Panc1 (cell line): ENCODE measurements around the gene KIF1A. TPM values are rescaled to one million over a fixed set of nuclear protein-coding genes. Genes with fewer than 3 reads are reported as not detected.

ENCODE experiments used
- ATAC-seq: fragments of 200-7000 bp; cut with Tn5 transposase; 2 replicates; pipeline ENCODE4 v1.9.1; 2020; ENCODE audit warnings: mild to moderate bottlenecking, moderate library complexity
- BruUV-seq: library from RNA; stranded (reverse); fragments of 400-500 nt; replicated peaks from 2 replicates; lab custom pipeline; 2021; lab: Mats Ljungman, UMichigan
- CTCF ChIA-PET: fragments of 300-600 bp; sonication (Branson Sonifier 250); formaldehyde crosslinking; loops from one replicate; lab custom pipeline; 2022; ENCODE audit warnings: antibody characterized with exemption; lab: Charles Lee
- POLR2A ChIA-PET: fragments of 300-600 bp; sonication (Branson Sonifier 250); formaldehyde crosslinking; loops from one replicate; lab custom pipeline; 2022; ENCODE audit warnings: antibody characterized with exemption; lab: Charles Lee
- DNase-seq: peaks from one replicate; pipeline ENCODE4 v3.0.0-alpha.2; 2010; ENCODE audit warnings: low read depth, low spot score
- H3K27ac ChIP-seq: 2 replicates; pipeline ENCODE4 v1.5.1; 2011; ENCODE audit warnings: mild to moderate bottlenecking, low read length, inconsistent platforms
- H3K27me3 ChIP-seq: fragments of 200-500 bp; sonication (Bioruptor generic); 2 replicates; pipeline ENCODE4 v1.6.0; 2014; ENCODE audit warnings: low read length, inconsistent platforms; ENCODE audit not compliant: control insufficient read depth, insufficient read depth
- H3K36me3 ChIP-seq: fragments of 200-500 bp; sonication (Bioruptor generic); 2 replicates; pipeline ENCODE4 v1.5.1; 2014; ENCODE audit warnings: inconsistent platforms, mild to moderate bottlenecking, low read length, moderate library complexity; ENCODE audit not compliant: control insufficient read depth, insufficient read depth
- H3K4me1 ChIP-seq: 2 replicates; pipeline ENCODE4 v1.5.1; 2011; ENCODE audit warnings: inconsistent platforms, mild to moderate bottlenecking, low read length, moderate library complexity; ENCODE audit not compliant: control insufficient read depth, insufficient read depth
- H3K4me3 ChIP-seq, 2 experiments: 2 replicates each; pipeline ENCODE4 v1.5.1; 2011 to 2012; ENCODE audit warnings: low read depth in 2 of 2, low read length in 2 of 2, mild to moderate bottlenecking in 2 of 2, inconsistent platforms in 1 of 2, moderate library complexity in 1 of 2
- H3K9me3 ChIP-seq: fragments of 200-500 bp; sonication (Bioruptor generic); 2 replicates; pipeline ENCODE4 v1.5.1; 2014; ENCODE audit warnings: low read depth, mild to moderate bottlenecking, inconsistent platforms, low read length, moderate library complexity; ENCODE audit not compliant: control insufficient read depth, insufficient read depth
- CTCF ChIP-seq: fragments of 450-650 bp; IDR thresholded peaks from 2 replicates; pipeline ENCODE4 v1.5.1; 2017; ENCODE audit warnings: mild to moderate bottlenecking
- POLR2AphosphoS5 ChIP-seq: IDR thresholded peaks from 2 replicates; pipeline ENCODE4 v1.6.1; 2012; ENCODE audit warnings: mild to moderate bottlenecking, low read depth, low read length, moderate library complexity
- REST ChIP-seq, 2 experiments: IDR thresholded peaks; 2 replicates each; pipeline ENCODE4 v1.6.1; 2011 to 2012; ENCODE audit warnings: low read depth in 2 of 2, control low read depth in 1 of 2, low read length in 1 of 2, mild to moderate bottlenecking in 1 of 2, moderate library complexity in 1 of 2; ENCODE audit not compliant: insufficient read depth in 1 of 2
- SIN3A ChIP-seq: IDR thresholded peaks from 2 replicates; pipeline ENCODE4 v1.6.1; 2012; ENCODE audit warnings: low read depth, mild to moderate bottlenecking, low read length, moderate library complexity, borderline replicate concordance; ENCODE audit not compliant: insufficient read depth
- TCF7L2 ChIP-seq: IDR thresholded peaks from 2 replicates; pipeline ENCODE4 v1.6.1; 2011; ENCODE audit warnings: mild to moderate bottlenecking, low read depth, low read length, inconsistent platforms
- in situ Hi-C: cut with HindIII; loops from 2 replicates; pipeline ENCODE4 v1.10.0; 2016; ENCODE audit warnings: low sequenced_read_pairs, low pct_unique_long_range_greater_than_20kb
- intact Hi-C: fragments of 100-400 bp; cut with micrococcal nuclease; formaldehyde crosslinking; loops from one replicate; pipeline ENCODE4 v1.10.0; 2022; ENCODE audit not compliant: unreplicated experiment
- total RNA-seq: library from RNA; stranded (reverse); gene quantifications from one replicate; pipeline ENCODE4 v1.2.1, GENCODE V29; 2021; ENCODE audit not compliant: unreplicated experiment

KIF1A gene
- total RNA-seq, 1 experiment from 2014 or later, result 132 TPM

GRCh38 chr2:240861547-240861946 is 41.5 kb upstream of the KIF1A start:
- H3K4me1 ChIP-seq, result no peaks in the 10 kb centered on the region
- ChIA-PET POLR2A (no interaction called here), CTCF (interaction anchor here (0.6 kb wide), 1 partner anchor 217 kb away, joined by 3 read pairs; no protein-coding TSS in a partner anchor)
- no peak for DNase-seq
- H3K36me3 ChIP-seq, result no peaks in the 10 kb centered on the region
- no peak for ATAC-seq
- in situ Hi-C loops, result no loop called here
- H3K27me3 ChIP-seq, result no peaks in the 10 kb centered on the region; the same call in 1 of the 2 replicates
- BruUV-seq, result no TSS peak
- H3K4me3 ChIP-seq, result no peak overlapping the region
- H3K27ac ChIP-seq, result no peak overlapping the region
- intact Hi-C loops, result no loop called here
- TF ChIP-seq TCF7L2 (no peak), REST (IDR thresholded peaks at IDR 0.05; ENCODE audit: insufficient read depth in 1 of 2, low read depth in 2 of 2, low read length in 1 of 2) (no peak), POLR2AphosphoS5 (no peak), SIN3A (no peak), CTCF (no peak)
- no peaks in the 10 kb centered on the region for H3K9me3 ChIP-seq

- Histone ChIP-seq H3K9me3 (peaks cover 6% of the 10 kb centered on the region; the same call in 1 of the 2 replicates), H3K27ac (no peak overlapping the region), H3K4me1 (no peaks in the 10 kb centered on the region), H3K4me3 (no peak overlapping the region), H3K36me3 (no peaks in the 10 kb centered on the region), H3K27me3 (no peaks in the 10 kb centered on the region; the same call in 1 of the 2 replicates)
- POLR2A ChIA-PET, result interaction anchor here (0.5 kb wide), 1 partner anchor 290 kb away, joined by 3 read pairs; no protein-coding TSS in a partner anchor
- ATAC-seq, result no peak
- in situ Hi-C loops, result no loop called here
- no peak for TF ChIP-seq POLR2AphosphoS5
- no peak for TF ChIP-seq SIN3A
- DNase-seq, result no peak
- CTCF ChIA-PET, result no interaction called here
- intact Hi-C loops, result no loop called here
- no TSS peak for BruUV-seq
These were observed 38.9 kb upstream of the KIF1A start for GRCh38 chr2:240858871-240859270.

GRCh38 chr2:240858321-240858720 is 38.3 kb upstream of the KIF1A start:
- in situ Hi-C loops, result no loop called here
- peaks cover 6% of the 10 kb centered on the region; the same call in 1 of the 2 replicates for H3K9me3 ChIP-seq
- no TSS peak for BruUV-seq
- TF ChIP-seq CTCF (no peak), REST (IDR thresholded peaks at IDR 0.05; ENCODE audit: insufficient read depth in 1 of 2, low read depth in 2 of 2, low read length in 1 of 2) (no peak), SIN3A (no peak), POLR2AphosphoS5 (no peak), TCF7L2 (no peak)
- H3K4me3 ChIP-seq, result no peak overlapping the region
- ATAC-seq (no peak), DNase-seq (no peak)
- no peak overlapping the region for H3K27ac ChIP-seq
- no peaks in the 10 kb centered on the region for H3K27me3 ChIP-seq
- H3K36me3 ChIP-seq, result no peaks in the 10 kb centered on the region
- ChIA-PET POLR2A (interaction anchor here (0.5 kb wide), 1 partner anchor 290 kb away, joined by 3 read pairs; no protein-coding TSS in a partner anchor), CTCF (no interaction called here)
- no peaks in the 10 kb centered on the region for H3K4me1 ChIP-seq
- intact Hi-C loops, result no loop called here
